HAP-1 (cell line): ENCODE results near the gene MECR.

Experiments
- DNase-seq, 2 experiments: peaks; one replicate each; pipeline ENCODE4 v3.0.0-alpha.2; 2016 to 2020; ENCODE audit warnings: low spot score in 2 of 2
- H3K27me3 ChIP-seq: fragments of 250-450 bp; sonication (Bioruptor Pico); 2 replicates; pipeline ENCODE4 v1.5.1; 2020; ENCODE audit warnings: low read depth, mild to moderate bottlenecking, moderate library complexity
- H3K36me3 ChIP-seq: fragments of 250-450 bp; sonication (Bioruptor Pico); replicated peaks from 2 replicates; pipeline ENCODE4 v1.5.1; 2020; ENCODE audit warnings: mild to moderate bottlenecking
- H3K4me1 ChIP-seq: fragments of 250-450 bp; sonication (Bioruptor Pico); 2 replicates; pipeline ENCODE4 v1.5.1; 2020; ENCODE audit warnings: mild to moderate bottlenecking
- H3K4me3 ChIP-seq: fragments of 250-450 bp; sonication (Bioruptor Pico); 2 replicates; pipeline ENCODE4 v1.5.1; 2020; ENCODE audit warnings: mild to moderate bottlenecking, moderate library complexity
- H3K9me3 ChIP-seq: fragments of 250-450 bp; sonication (Bioruptor Pico); 2 replicates; pipeline ENCODE4 v1.5.1; 2020; ENCODE audit warnings: mild to moderate bottlenecking, moderate library complexity
- in situ Hi-C: fragments of 300-500 bp; cut with MboI; formaldehyde crosslinking; loops from 3 replicates; pipeline ENCODE4 v1.14.3; 2020; ENCODE audit warnings: low sequenced_read_pairs, inconsistent platforms, mixed read lengths

MECR gene

GRCh38 chr1:29259802-29260441 lies 29.2 kb upstream of the MECR start:
- H3K9me3 ChIP-seq: no peaks in the 10 kb centered on the region; the same call in 1 of the 2 replicates
- no peaks in the 10 kb centered on the region for H3K27me3 ChIP-seq
- peaks cover 22% of the 10 kb centered on the region for H3K36me3 ChIP-seq
- in situ Hi-C loops: no loop called here
- no peak overlapping the region for H3K4me3 ChIP-seq
- peaks cover 15% of the 10 kb centered on the region for H3K4me1 ChIP-seq
- DNase-seq: no peak

- H3K4me3 ChIP-seq: no peak overlapping the region
- no peaks in the 10 kb centered on the region; the same call in 1 of the 2 replicates for H3K9me3 ChIP-seq
- H3K27me3 ChIP-seq: no peaks in the 10 kb centered on the region
- no peak for DNase-seq
- peaks cover 19% of the 10 kb centered on the region for H3K36me3 ChIP-seq
- in situ Hi-C loops: no loop called here
- peaks cover 12% of the 10 kb centered on the region for H3K4me1 ChIP-seq
These were observed 28.5 kb upstream of the MECR start for GRCh38 chr1:29258976-29259801.

- peaks cover 12% of the 10 kb centered on the region for H3K4me1 ChIP-seq
- no peak overlapping the region for H3K4me3 ChIP-seq
- H3K9me3 ChIP-seq: no peaks in the 10 kb centered on the region
- H3K27me3 ChIP-seq: no peaks in the 10 kb centered on the region
- in situ Hi-C loops: no loop called here
- no peak for DNase-seq
- H3K36me3 ChIP-seq: peaks cover 19% of the 10 kb centered on the region
These were observed 27.6 kb upstream of the MECR start for GRCh38 chr1:29258189-29258975.

- Histone ChIP-seq H3K4me1 (peaks cover 12% of the 10 kb centered on the region), H3K27me3 (no peaks in the 10 kb centered on the region), H3K9me3 (no peaks in the 10 kb centered on the region), H3K36me3 (peaks cover 14% of the 10 kb centered on the region), H3K4me3 (no peak overlapping the region)
- in situ Hi-C loops: no loop called here
- DNase-seq: peak in 1 of 2 experiments; percentile 79
These were observed 26.5 kb upstream of the MECR start for GRCh38 chr1:29256979-29257804.

- Histone ChIP-seq H3K4me1 (peaks cover 12% of the 10 kb centered on the region), H3K9me3 (no peaks in the 10 kb centered on the region), H3K4me3 (no peak overlapping the region), H3K27me3 (no peaks in the 10 kb centered on the region), H3K36me3 (peaks cover 14% of the 10 kb centered on the region; the same call in 1 of the 2 replicates)
- DNase-seq: no peak
- in situ Hi-C loops: no loop called here
These were observed 25.7 kb upstream of the MECR start for GRCh38 chr1:29256394-29256793.

GRCh38 chr1:29255134-29255666 lies 24.5 kb upstream of the MECR start:
- Histone ChIP-seq H3K27me3 (no peaks in the 10 kb centered on the region), H3K4me3 (no peak overlapping the region), H3K4me1 (peaks cover 12% of the 10 kb centered on the region), H3K36me3 (peaks cover 7% of the 10 kb centered on the region; the same call in 1 of the 2 replicates), H3K9me3 (no peaks in the 10 kb centered on the region)
- no peak for DNase-seq
- in situ Hi-C loops: no loop called here

- Histone ChIP-seq H3K9me3 (no peaks in the 10 kb centered on the region), H3K4me3 (no peak overlapping the region), H3K4me1 (peaks cover 14% of the 10 kb centered on the region), H3K36me3 (peaks cover 7% of the 10 kb centered on the region; the same call in 1 of the 2 replicates), H3K27me3 (no peaks in the 10 kb centered on the region)
- in situ Hi-C loops: no loop called here
- no peak for DNase-seq
These were observed 23.6 kb upstream of the MECR start for GRCh38 chr1:29254346-29254745.

- H3K4me3 ChIP-seq: no peak overlapping the region
- DNase-seq: no peak
- in situ Hi-C loops: no loop called here
- H3K27me3 ChIP-seq: no peaks in the 10 kb centered on the region
- peaks cover 20% of the 10 kb centered on the region for H3K4me1 ChIP-seq
- no peaks in the 10 kb centered on the region for H3K9me3 ChIP-seq
- H3K36me3 ChIP-seq: no peaks in the 10 kb centered on the region; the same call in 1 of the 2 replicates
These were observed 22.4 kb upstream of the MECR start for GRCh38 chr1:29253180-29253579.

- in situ Hi-C loops: no loop called here
- DNase-seq: no peak
- peaks cover 8% of the 10 kb centered on the region; the same call in 1 of the 2 replicates for H3K4me1 ChIP-seq
- no peaks in the 10 kb centered on the region for H3K9me3 ChIP-seq
- no peaks in the 10 kb centered on the region for H3K36me3 ChIP-seq
- H3K4me3 ChIP-seq: no peak overlapping the region
- H3K27me3 ChIP-seq: no peaks in the 10 kb centered on the region
These were observed 20.7 kb upstream of the MECR start for GRCh38 chr1:29251164-29252124.

GRCh38 chr1:29249951-29250581 lies 19.3 kb upstream of the MECR start:
- H3K36me3 ChIP-seq: no peaks in the 10 kb centered on the region
- no peaks in the 10 kb centered on the region for H3K27me3 ChIP-seq
- no peak for DNase-seq
- in situ Hi-C loops: loop anchor here (10.0 to 25.0 kb wide), 3 partner anchors 835 to 1662 kb away; partner anchors contain the start of gene SDC3
- peaks cover 8% of the 10 kb centered on the region; the same call in 1 of the 2 replicates for H3K4me1 ChIP-seq
- no peaks in the 10 kb centered on the region for H3K9me3 ChIP-seq
- H3K4me3 ChIP-seq: no peak overlapping the region

GRCh38 chr1:29249170-29249691 lies 18.5 kb upstream of the MECR start:
- Histone ChIP-seq H3K9me3 (no peaks in the 10 kb centered on the region), H3K4me3 (no peak overlapping the region), H3K36me3 (no peaks in the 10 kb centered on the region), H3K4me1 (peaks cover 8% of the 10 kb centered on the region; the same call in 1 of the 2 replicates), H3K27me3 (no peaks in the 10 kb centered on the region)
- in situ Hi-C loops: loop anchor here (10.0 to 25.0 kb wide), 3 partner anchors 836 to 1663 kb away; partner anchors contain the start of gene SDC3
- peak in 1 of 2 experiments; percentile 39 for DNase-seq
